HFFc6 (cell line): ENCODE results near the gene ENTHD1. TPM values are rescaled to one million over a fixed set of nuclear protein-coding genes. Genes with fewer than 3 reads are reported as not detected.

Experiments
- DNase-seq: peaks from one replicate; pipeline ENCODE4 v3.0.0-alpha.2; 2018
- H3K27ac Mint-ChIP-seq: 2 replicates; pipeline ENCODE4 v1.8.0; 2020; ENCODE audit warnings: mild to moderate bottlenecking, mixed read lengths
- H3K27me3 Mint-ChIP-seq: 2 replicates; pipeline ENCODE4 v1.8.0; 2021; ENCODE audit warnings: mild to moderate bottlenecking, moderate library complexity, mixed read lengths; ENCODE audit not compliant: insufficient read depth
- H3K36me3 Mint-ChIP-seq: 2 replicates; pipeline ENCODE4 v1.8.0; 2021; ENCODE audit warnings: low read depth, mixed read lengths
- H3K4me1 Mint-ChIP-seq: 2 replicates; pipeline ENCODE4 v1.8.0; 2020; ENCODE audit warnings: low read depth, mixed read lengths
- H3K4me3 Mint-ChIP-seq: 2 replicates; pipeline ENCODE4 v1.8.0; 2020; ENCODE audit warnings: mild to moderate bottlenecking, moderate library complexity, mixed read lengths
- H3K9me3 Mint-ChIP-seq: 2 replicates; pipeline ENCODE4 v1.8.0; 2020; ENCODE audit warnings: mild to moderate bottlenecking, mixed read lengths
- long read RNA-seq: library from polyadenylated mRNA; unstranded; transcript quantifications from one replicate; pipeline ENCODE4 v2.0.0, GENCODE V29; 2019
- total RNA-seq, 6 experiments: library from RNA; stranded (reverse); fragmentation: NEBNext Ultra II Directional; extraction: Animal tissue kit (Norgen Biotek cat#: 25700); gene quantifications; 2 replicates in 1 of 6; 3 replicates in 5 of 6; pipeline ENCODE4 v1.2.3, GENCODE V29; 2021
- TF ChIP-seq, protein P1 (sequence below): fragments of 200-600 bp; sonication (generic); IDR thresholded peaks from 2 replicates; pipeline ENCODE4 v1.5.0; 2021; ENCODE audit warnings: antibody characterized with exemption, mild to moderate bottlenecking

Gene ENTHD1
- total RNA-seq: not detected
- long read RNA-seq: 0 reads

DNA sequence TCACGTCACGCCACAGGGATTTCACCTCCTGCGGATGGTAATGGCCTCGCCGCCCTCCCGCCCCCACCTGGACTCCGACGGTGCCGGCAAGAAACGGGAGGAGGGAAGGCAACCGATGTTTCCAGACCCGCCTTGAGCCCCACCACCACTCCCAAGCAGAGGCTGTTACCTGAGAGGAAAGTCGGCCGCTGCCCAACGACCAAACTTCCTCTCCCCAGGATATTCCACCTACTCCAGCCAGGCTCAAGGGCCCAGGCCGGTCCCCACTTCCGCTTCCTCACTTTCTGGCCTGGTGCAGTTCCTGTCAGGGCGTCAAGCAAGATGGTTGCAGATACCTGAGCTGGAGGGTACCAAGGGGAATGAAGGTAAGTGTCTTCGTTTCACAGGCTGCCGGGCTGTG, at the start of gene ENTHD1:
TSS of gene ENTHD1 (minus strand) at position 235 of the 400 bp plus-strand sequence. CDS start 6,012 bp downstream, outside the sequence.
- no peak for DNase-seq
- Mint-ChIP-seq H3K4me3 (no peak within 1 kb of the TSS), H3K9me3 (no peaks in the 10 kb centered on the region), H3K27ac (no peak within 1 kb of the TSS), H3K36me3 (no peaks in the 10 kb centered on the region), H3K27me3 (peaks cover 11% of the 10 kb centered on the region), H3K4me1 (no peaks in the 10 kb centered on the region)
- TF ChIP-seq, protein P1, sequence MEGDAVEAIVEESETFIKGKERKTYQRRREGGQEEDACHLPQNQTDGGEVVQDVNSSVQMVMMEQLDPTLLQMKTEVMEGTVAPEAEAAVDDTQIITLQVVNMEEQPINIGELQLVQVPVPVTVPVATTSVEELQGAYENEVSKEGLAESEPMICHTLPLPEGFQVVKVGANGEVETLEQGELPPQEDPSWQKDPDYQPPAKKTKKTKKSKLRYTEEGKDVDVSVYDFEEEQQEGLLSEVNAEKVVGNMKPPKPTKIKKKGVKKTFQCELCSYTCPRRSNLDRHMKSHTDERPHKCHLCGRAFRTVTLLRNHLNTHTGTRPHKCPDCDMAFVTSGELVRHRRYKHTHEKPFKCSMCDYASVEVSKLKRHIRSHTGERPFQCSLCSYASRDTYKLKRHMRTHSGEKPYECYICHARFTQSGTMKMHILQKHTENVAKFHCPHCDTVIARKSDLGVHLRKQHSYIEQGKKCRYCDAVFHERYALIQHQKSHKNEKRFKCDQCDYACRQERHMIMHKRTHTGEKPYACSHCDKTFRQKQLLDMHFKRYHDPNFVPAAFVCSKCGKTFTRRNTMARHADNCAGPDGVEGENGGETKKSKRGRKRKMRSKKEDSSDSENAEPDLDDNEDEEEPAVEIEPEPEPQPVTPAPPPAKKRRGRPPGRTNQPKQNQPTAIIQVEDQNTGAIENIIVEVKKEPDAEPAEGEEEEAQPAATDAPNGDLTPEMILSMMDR: no peak

DNA sequence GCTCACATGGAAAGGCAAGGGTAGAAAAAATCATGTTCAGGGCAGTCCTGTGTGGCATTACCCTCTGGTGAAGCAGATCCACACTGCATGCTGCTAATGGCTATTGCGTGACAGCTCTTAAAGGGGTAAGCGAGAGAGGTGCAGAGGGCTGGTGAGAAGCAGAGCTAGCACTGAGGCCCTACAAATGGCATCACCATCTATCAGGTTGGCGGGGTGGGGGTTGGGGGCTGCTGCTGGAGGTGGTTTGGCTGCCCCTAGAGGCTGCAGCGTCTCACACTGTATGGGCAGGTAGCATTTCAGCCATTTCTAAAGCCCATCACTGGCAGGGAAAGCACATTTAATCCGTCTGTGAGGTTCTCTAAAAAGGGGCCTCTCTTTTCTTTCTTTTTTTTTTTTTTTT, 49.8 kb upstream of the ENTHD1 start:
- H3K27ac Mint-ChIP-seq: no peak overlapping the region
- peaks cover 17% of the 10 kb centered on the region for H3K27me3 Mint-ChIP-seq
- peaks cover under 1% of the 10 kb centered on the region; the same call in 1 of the 2 replicates for H3K4me1 Mint-ChIP-seq
- TF ChIP-seq, protein P1: 0 out of 2 replicates have a peak, but pooled peaks have one; percentile 10
- H3K9me3 Mint-ChIP-seq: no peaks in the 10 kb centered on the region
- no peak for DNase-seq
- H3K36me3 Mint-ChIP-seq: no peaks in the 10 kb centered on the region
- H3K4me3 Mint-ChIP-seq: no peak overlapping the region

DNA sequence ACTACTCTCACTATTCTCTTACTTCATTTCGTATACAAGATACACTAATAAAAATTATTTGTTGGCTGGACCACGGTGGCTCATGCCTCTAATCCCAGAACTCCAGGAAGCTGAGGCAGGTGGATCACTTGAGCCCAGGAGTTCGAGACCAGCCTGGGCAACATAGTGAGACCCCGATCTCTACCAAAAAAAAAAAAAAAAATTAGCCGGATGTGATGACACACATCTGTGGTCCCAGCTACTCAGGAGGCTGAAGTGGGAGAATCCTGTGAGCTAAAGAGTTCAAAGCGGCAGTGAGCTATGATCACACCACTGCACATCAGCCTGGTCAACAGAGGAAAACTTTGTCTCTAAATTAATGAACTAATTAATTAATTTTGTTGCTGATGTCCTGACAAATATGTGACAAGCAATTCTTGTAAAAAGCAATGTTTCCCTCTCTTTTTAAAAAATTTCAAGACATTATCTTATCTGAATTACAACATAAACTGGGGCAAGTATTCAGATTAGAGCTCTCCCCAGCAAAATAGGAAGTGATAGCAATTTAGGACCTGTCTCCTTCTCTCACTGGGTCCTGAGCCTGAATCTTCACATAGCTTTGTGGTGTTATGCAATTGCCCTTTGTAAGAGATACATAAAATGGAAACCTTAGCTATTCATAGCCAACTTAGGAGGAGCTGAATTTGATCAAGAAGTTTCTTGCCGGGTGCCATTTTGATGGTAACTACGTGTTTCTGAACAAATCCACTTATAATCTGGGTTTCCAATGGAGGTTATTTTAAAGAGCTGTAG, 49.1 kb upstream of the ENTHD1 start:
- Mint-ChIP-seq H3K27ac (no peak overlapping the region), H3K9me3 (no peaks in the 10 kb centered on the region), H3K4me3 (no peak overlapping the region), H3K36me3 (no peaks in the 10 kb centered on the region), H3K27me3 (peaks cover 18% of the 10 kb centered on the region), H3K4me1 (no peaks in the 10 kb centered on the region)
- TF ChIP-seq, protein P1: no peak
- no peak for DNase-seq

DNA sequence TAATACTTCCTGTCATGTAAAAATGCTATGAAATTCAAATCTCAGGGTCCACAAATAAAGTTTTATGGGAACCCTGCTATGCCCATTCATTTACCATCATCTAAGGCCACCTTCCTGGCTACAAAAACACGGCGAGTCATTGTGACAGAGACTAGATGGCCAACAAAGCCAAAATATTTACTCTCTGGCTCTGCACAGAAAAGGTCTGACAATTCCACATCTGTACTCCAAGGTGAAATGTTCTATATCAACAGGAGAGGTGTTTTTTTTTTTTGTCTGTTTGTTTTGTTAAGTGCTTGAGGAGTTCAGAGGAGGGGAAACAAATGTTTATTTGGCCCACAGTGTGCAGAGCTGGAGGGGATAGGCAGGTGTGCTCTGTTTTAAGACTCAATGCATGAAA, 48.0 kb upstream of the ENTHD1 start:
- Mint-ChIP-seq H3K27me3 (peaks cover 23% of the 10 kb centered on the region), H3K27ac (no peak overlapping the region), H3K4me3 (no peak overlapping the region), H3K4me1 (no peaks in the 10 kb centered on the region), H3K36me3 (no peaks in the 10 kb centered on the region), H3K9me3 (no peaks in the 10 kb centered on the region)
- DNase-seq: no peak
- TF ChIP-seq, protein P1: no peak

DNA sequence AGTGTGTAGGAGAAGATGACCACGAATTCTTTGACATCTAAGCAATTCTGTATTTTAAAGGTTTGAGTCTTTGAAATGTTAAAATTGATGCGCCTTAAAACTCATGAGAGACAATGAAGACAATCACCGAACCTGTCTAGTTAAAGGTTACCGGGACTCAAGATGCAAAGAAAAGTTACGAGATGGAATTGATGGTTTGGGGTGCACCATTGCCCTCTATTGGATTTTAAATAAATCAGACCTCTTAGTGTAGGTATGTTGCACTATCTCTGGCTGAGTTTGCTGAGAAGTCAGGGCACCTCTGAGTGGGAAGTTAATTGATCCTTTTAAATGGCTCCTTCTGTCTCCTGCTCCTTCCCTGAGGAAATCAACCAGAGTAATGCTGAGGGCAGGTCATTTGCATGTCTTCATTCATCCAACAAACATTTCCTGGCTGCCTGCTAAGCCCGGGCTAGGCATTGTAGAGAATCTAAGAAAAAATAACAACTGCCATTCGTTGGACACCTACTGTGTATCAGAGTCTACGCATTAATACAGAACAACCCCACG, 47.3 kb upstream of the ENTHD1 start:
- H3K36me3 Mint-ChIP-seq: no peaks in the 10 kb centered on the region
- H3K27ac Mint-ChIP-seq: no peak overlapping the region
- no peak for DNase-seq
- no peaks in the 10 kb centered on the region for H3K4me1 Mint-ChIP-seq
- TF ChIP-seq, protein P1: no peak
- no peaks in the 10 kb centered on the region for H3K9me3 Mint-ChIP-seq
- H3K27me3 Mint-ChIP-seq: peaks cover 27% of the 10 kb centered on the region
- no peak overlapping the region for H3K4me3 Mint-ChIP-seq
